Measurements from ENCODE around the gene CSNK1G2. TPM values are rescaled to one million over a fixed set of nuclear protein-coding genes. Genes with fewer than 3 reads are reported as not detected.
A peak's percentile ranks its signal among the peaks of the same experiment; 100 is the strongest.

The CSNK1G2 gene
- total RNA-seq, 1 donor from 2014 or later, result 62.8 TPM

GRCh38 chr19:2015608-2015950 lies 74.6 kb downstream of the CSNK1G2 start, which contains the start of gene BTBD2:
BTBD2 (minus strand) TSS chr19:2015714; CDS start chr19:2015703, 11 bp downstream.
- DNase-seq (ENCODE audit: low read depth in 2 of 2), result peak; percentile 70 to 82

GRCh38 chr19:2016041-2016807 lies 75.3 kb downstream of the CSNK1G2 start:
- peak; percentile 72 to 83 for DNase-seq (ENCODE audit: low read depth in 2 of 2)

- DNase-seq (ENCODE audit: low read depth in 2 of 2), result no peak
These were observed 77.8 kb downstream of the CSNK1G2 start for GRCh38 chr19:2018752-2019151.

GRCh38 chr19:2021453-2022140 lies 80.6 kb downstream of the CSNK1G2 start:
- no peak for DNase-seq (ENCODE audit: low read depth in 2 of 2)

- no peak for DNase-seq (ENCODE audit: low read depth in 2 of 2)
These were observed 81.3 kb downstream of the CSNK1G2 start for GRCh38 chr19:2022289-2022688.

GRCh38 chr19:2026770-2027169 lies 85.8 kb downstream of the CSNK1G2 start:
- DNase-seq (ENCODE audit: low read depth in 2 of 2), result no peak

GRCh38 chr19:2027361-2027760 lies 86.4 kb downstream of the CSNK1G2 start:
- no peak for DNase-seq (ENCODE audit: low read depth in 2 of 2)

Other genes starting within 250 kb of the CSNK1G2 start
- not detected in 2 replicates for gene ONECUT3, start 187.7 kb upstream of the CSNK1G2 start, total RNA-seq
- gene ATP8B3, start 128.9 kb upstream of the CSNK1G2 start, total RNA-seq, result 0.76 and 0.90 TPM in 2 replicates
- gene REXO1, start 92.7 kb upstream of the CSNK1G2 start, total RNA-seq, result 3.7 and 8.0 TPM in 2 replicates
- 3.7 and 6.7 TPM in 2 replicates for gene KLF16, start 77.6 kb upstream of the CSNK1G2 start, total RNA-seq
- 70.1 and 93.4 TPM in 2 replicates for gene ABHD17A, start 55.7 kb upstream of the CSNK1G2 start, total RNA-seq
- gene ADAT3, start 35.8 kb upstream of the CSNK1G2 start, total RNA-seq, result 1.7 and 3.8 TPM in 2 replicates
- gene SCAMP4, start 35.8 kb upstream of the CSNK1G2 start, total RNA-seq, result 18.2 and 37.9 TPM in 2 replicates
- 32.5 and 52.0 TPM in 2 replicates for gene BTBD2, start 74.5 kb downstream of the CSNK1G2 start, total RNA-seq
- gene MKNK2, start 110.1 kb downstream of the CSNK1G2 start, total RNA-seq, result 105 and 109 TPM in 2 replicates
- 14.8 and 22.8 TPM in 2 replicates for gene MOB3A, start 155.2 kb downstream of the CSNK1G2 start, total RNA-seq
- 0.76 and 0.77 TPM in 2 replicates for gene IZUMO4, start 155.7 kb downstream of the CSNK1G2 start, total RNA-seq
- 57.6 and 85.2 TPM in 2 replicates for gene AP3D1, start 210.4 kb downstream of the CSNK1G2 start, total RNA-seq
- gene DOT1L, start 222.8 kb downstream of the CSNK1G2 start, total RNA-seq, result 2.7 and 4.9 TPM in 2 replicates

All from dermis microvascular lymphatic vessel endothelial cell (primary cell).